Jurkat, Clone E6-1 (cell line): ENCODE results near the gene SFSWAP.
"Not testable (repeated sequence)": the region's sequence is repeated elsewhere in the genome, so short reads cannot be mapped to it uniquely, and the experiment has no call there.

Experiments
- DNase-seq: peaks from one replicate; pipeline ENCODE4 v3.0.0-alpha.2; 2011; ENCODE audit warnings: low read depth, low spot score
- H3K4me3 ChIP-seq: 2 replicates; pipeline ENCODE4 v1.5.1; 2011; ENCODE audit warnings: mild to moderate bottlenecking, low read length, control low read depth, moderate library complexity

SFSWAP gene

DNA sequence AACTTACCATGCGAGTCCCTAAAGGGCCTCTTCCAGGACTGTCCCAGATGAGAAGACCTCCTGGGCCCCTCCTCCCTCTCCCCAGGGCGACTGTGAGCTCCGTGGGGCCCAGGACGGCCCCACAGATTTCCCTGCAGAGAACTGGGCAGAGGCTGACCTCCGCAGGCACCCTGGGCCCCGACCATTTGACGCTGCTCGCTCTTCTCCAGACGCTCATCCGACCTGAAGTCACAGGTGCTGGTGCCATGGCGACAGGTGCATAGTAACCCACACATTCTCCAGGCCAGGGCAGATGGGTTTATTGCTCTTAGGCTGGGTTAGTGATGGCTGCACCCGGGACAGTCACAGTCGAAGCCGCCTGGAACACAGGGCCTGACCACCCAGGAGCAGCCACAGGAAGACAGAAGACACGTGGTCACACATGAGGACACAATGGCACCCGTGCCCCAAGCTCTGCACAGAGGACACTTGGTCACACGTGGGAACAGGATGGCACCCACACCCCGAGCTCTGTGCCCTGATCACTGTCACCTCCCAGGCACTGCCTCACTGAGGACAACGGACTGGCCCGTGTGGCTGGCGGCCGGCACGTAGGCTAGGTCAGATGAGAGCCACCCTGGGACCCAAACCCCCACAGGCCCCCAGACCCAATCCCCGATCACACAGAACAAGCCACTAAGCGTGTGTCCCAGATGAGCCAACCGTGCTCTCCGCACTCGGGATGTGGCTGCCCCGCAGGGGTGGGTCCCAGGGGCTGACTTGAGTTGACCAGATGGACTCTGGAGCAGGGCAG, 32.3 kb upstream of the SFSWAP start:
- not testable (repeated sequence) for DNase-seq, H3K4me3 ChIP-seq

- DNase-seq, H3K4me3 ChIP-seq: not testable (repeated sequence)
These were observed 31.7 kb upstream of the SFSWAP start for GRCh38 chr12:131679186-131679585.

DNA sequence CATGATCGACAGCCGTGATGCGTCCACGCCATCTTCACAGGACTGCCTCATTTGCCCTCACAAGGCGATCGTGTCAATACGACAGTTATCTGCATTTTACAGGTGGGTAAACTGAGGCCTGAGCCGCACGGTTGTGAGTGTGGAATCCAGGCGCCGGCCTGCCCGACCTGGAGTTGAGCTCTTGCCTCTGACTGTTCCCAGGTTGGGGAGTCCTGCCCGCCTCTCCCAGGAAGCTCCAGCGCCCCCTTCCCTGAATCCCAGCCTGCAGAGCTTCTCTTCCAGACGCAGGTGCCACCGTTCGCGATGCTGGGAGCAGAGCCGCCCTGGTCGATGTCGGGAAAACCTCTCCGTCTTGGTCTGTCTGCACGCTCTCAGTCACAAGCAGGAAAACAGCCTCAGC, 31.1 kb upstream of the SFSWAP start:
- not testable (repeated sequence) for H3K4me3 ChIP-seq, DNase-seq

- not testable (repeated sequence) for H3K4me3 ChIP-seq, DNase-seq
These were observed 30.3 kb upstream of the SFSWAP start for GRCh38 chr12:131680392-131681256.

GRCh38 chr12:131681257-131681620, 29.7 kb upstream of the SFSWAP start:
- DNase-seq, result no peak

DNA sequence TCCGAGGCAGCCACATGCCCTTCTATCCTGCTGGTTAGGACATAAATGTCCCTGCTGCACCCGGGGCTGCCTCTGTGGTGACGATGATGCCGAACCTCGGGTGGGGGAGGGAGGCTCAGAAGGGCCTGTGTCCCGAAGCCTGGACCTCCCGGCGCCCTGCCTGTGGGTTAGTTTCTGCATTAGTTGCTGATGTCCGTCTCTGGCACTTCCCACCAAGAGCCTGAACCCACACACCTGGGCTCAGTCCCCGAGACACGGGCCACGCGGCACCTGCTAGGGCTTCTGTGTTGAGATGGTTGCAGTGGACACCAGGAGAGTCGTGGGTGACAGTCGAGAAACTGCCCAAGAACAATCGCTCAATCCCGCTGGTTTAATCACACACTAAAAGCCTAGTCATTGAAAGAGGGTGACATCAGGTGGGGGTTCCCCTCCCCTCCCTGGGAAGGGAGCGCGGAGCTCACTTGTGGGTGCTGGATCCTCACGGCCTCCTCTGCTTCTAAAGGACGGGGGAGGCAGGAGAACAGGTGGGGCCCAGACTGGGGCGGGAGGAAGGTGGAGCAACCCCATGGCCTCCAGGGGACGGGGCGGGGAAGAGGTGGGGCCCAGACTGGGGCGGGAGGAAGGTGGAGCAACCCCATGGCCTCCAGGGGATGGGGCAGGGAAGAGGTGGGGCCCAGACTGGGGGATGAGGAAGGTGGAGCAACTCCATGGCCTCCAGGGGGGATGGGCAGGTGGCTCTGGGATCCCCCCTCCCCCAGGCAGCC, 29.0 kb upstream of the SFSWAP start:
- peak; percentile 80 for DNase-seq
- H3K4me3 ChIP-seq, result not testable (repeated sequence)

More at GRCh38 chr12:131681257-131681620, 29.7 kb upstream of the SFSWAP start:
- no peak overlapping the region for H3K4me3 ChIP-seq

DNA sequence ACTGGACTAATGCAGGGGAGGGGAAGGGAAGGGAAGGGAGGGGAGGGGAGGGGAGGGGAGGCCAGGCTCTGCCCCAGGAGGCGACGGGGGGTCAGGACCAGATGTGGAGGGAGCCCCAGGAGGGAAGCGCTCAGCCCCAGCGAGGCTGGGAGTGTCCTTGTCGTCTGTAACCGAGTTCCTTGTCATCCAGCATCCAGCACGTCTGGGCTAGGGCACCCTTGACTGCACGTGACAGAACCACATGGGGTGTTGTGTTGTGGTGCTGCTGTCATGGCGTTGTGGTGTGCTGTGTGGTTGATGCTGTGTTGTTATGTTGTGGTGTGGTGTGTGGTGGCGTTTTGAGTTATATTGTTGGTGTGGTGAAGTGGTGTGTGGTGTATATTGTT, 28.4 kb upstream of the SFSWAP start:
- DNase-seq, result peak; percentile 72
- peak overlapping the region; percentile 21 for H3K4me3 ChIP-seq

DNA sequence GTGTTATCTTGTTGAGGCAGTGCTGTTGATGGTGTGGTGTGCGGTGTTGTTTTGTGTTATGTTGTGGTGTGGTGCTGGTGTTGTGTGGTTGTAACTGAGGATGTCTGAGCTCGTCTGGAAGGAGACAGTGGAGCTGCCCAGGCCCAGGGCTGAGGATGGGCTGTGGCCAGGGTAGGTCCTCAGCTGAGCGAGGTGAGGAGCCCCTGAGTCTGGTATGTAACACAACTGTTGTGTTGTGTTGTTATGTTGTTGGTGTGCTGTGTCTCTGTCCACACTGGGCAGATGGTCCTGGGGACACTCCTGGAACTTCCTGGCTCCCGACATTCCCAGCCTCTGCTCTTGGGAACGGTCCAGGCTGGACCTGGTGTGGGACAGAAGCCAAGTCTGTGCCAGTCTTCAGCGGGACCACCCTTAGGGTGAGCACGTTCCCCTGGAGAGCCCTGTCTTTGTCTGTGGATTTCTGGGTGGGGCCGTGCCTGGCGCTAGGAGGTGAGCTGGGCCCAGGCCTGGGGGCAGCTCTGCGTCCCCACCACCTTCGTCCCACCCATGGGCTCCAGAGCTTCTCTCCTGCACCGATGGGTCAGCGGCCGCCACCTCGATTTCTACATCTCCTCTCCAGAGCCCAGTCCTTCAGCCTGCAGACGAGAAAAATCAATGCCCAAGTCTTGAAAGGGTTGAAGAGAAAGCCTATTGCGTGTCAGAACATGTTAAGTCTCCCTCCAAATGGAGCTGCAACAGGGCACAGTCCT, 27.4 kb upstream of the SFSWAP start:
- no peak overlapping the region for H3K4me3 ChIP-seq
- no peak for DNase-seq

DNA sequence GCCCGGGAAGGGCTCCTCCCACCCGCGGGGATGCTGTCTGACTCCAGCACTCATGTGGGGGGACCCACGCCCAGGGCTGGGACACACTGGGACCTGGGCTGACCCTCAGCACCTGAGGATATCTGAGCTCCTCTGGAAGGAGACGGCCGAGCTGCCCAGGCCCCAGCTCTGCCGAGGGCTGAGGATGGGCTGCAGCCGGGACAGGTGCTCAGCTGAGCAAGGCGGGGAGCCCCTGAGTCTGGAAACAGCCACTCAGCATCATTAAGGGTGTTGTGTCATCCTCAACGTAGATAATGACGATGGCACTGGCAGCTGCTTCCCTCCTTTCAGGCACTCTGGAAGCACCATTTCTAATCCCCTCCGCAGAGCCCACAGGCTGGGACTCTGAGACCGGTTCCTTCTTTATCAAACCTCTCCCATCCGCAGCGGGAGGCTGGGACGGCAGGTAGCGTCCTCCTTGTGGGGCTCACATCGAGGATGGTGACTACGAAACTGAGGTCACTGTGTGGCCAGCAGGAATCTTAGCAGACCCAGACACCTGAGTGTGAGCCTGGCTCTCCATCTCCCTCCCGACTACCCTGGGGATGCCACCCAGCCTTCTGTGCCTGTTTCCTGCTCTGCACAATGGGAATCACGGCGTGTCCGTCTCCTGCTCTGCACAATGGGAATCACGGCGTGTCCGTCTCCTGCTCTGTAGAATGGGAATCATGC, 26.7 kb upstream of the SFSWAP start:
- DNase-seq, result no peak
- no peak overlapping the region for H3K4me3 ChIP-seq

- no peak for DNase-seq
- no peak overlapping the region for H3K4me3 ChIP-seq
These were observed 23.4 kb upstream of the SFSWAP start for GRCh38 chr12:131687346-131688125.

- no peak for DNase-seq
- H3K4me3 ChIP-seq, result no peak overlapping the region
These were observed 22.6 kb upstream of the SFSWAP start for GRCh38 chr12:131688131-131688844.

DNA sequence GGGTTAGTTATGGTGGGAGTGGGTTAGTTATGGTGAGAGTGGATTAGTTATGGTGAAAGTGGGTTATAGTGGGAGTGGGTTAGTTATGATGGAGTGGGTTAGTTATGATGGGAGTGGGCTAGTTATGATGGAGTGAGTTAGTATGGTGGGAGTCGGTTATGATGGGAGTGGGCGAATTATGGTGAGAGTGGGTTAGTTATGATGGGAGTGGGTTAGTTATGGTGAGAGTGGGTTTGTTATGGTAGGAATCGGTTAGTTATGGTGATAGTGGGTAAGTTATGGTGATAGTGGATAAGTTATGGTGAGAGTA, 22.1 kb upstream of the SFSWAP start:
- no peak overlapping the region for H3K4me3 ChIP-seq
- no peak for DNase-seq

DNA sequence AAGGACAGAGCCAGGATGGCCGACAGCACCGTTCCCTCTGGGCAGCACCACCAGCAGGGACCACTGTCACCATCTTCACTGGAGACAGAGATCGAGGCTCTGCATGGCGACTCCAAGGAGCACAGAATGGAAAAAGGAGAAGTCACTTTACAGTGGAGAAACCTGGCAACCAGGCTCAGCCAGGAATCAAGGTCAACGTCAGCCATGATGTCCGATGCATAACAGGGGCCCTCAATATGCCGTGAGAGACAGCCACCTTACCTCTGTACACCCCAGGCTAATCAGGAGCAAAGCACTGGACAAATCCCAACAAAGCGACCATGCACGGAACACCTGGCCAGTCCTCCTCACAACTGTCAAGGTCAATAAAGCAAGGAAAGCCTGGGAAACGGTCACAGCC, 20.6 kb upstream of the SFSWAP start:
- H3K4me3 ChIP-seq, result no peak overlapping the region
- no peak for DNase-seq

GRCh38 chr12:131692431-131692830, 18.5 kb upstream of the SFSWAP start:
- DNase-seq, result no peak
- no peak overlapping the region for H3K4me3 ChIP-seq

GRCh38 chr12:131693149-131693548, 17.7 kb upstream of the SFSWAP start:
- DNase-seq, result no peak
- H3K4me3 ChIP-seq, result no peak overlapping the region

DNA sequence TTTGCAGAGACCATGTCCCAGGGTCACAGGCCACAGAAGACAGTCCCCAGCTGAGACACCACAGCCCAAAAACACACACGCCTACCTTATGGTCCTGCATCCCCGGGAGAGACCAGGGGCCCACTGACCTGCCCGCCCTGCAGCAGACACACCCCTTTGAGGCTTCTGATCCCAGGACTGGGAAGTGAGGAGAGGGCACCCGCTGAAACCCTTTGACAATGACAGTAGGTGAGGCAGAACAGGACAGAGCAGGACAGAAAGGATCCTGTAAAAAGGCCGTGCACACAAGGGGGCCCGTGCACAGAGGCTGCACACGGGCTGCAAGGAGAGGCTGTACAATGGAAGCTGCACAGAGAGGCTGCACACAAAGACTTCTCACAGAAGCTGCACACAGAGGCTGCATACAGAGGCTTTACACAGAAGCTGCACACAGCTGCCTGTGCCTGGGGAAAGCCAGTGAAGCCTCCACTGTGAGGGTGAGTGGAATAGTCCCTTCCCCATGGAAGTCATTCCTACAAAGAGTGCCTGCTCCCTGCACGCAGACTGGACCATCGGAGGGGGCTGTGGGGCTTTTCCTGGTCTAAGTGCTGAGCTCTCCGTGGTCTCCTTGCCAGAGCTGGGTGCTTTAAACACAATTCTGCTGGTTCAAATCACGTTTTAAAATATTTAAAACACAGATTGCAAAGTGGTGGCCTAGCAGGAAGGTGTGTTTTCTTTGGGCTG, 16.6 kb upstream of the SFSWAP start:
- no peak for DNase-seq
- no peak overlapping the region for H3K4me3 ChIP-seq

- no peak overlapping the region for H3K4me3 ChIP-seq
- no peak for DNase-seq
These were observed 14.9 kb upstream of the SFSWAP start for GRCh38 chr12:131695968-131696367.
